Activated naive CD8-positive, alpha-beta T cell treated with anti-CD3 and anti-CD28 coated beads, Interleukin-2, amount 10 ng/mL, durations not matched to agents 7 days and 5 days (primary cell): ENCODE data around the gene TXLNA. TPM values are rescaled to one million over a fixed set of nuclear protein-coding genes. Genes with fewer than 3 reads are reported as not detected.

ENCODE experiments used
- ATAC-seq: fragments of 150-1000 bp; cut with Tn5 transposase; one replicate; pipeline ENCODE4 v1.10.0; 2021; ENCODE audit warnings: low read depth, moderate library complexity
- POLR2A ChIA-PET: fragments of 350-600 bp; sonication (Branson Sonifier 250); formaldehyde crosslinking; loops from one replicate; lab custom pipeline; 2021; ENCODE audit warnings: antibody characterized with exemption; lab: Charles Lee
- DNase-seq: peaks from one replicate; pipeline ENCODE4 v3.0.0; 2021
- H3K27ac Mint-ChIP-seq: one replicate; pipeline ENCODE4 v1.8.0; 2022; ENCODE audit warnings: mild to moderate bottlenecking, mixed read lengths
- H3K27me3 Mint-ChIP-seq: one replicate; pipeline ENCODE4 v1.8.0; 2022; ENCODE audit warnings: mild to moderate bottlenecking, moderate library complexity, mixed read lengths
- H3K36me3 Mint-ChIP-seq: one replicate; pipeline ENCODE4 v1.8.0; 2021; ENCODE audit warnings: mild to moderate bottlenecking, mixed read lengths
- H3K4me1 Mint-ChIP-seq: one replicate; pipeline ENCODE4 v1.8.0; 2021; ENCODE audit warnings: mixed read lengths
- H3K4me3 Mint-ChIP-seq: one replicate; pipeline ENCODE4 v1.8.0; 2022; ENCODE audit warnings: mild to moderate bottlenecking, moderate library complexity, mixed read lengths
- H3K9me3 Mint-ChIP-seq: one replicate; pipeline ENCODE4 v1.8.0; 2021; ENCODE audit warnings: mixed read lengths
- total RNA-seq, 2 experiments: library from RNA; stranded (reverse); gene quantifications; one replicate each; pipeline ENCODE4 v1.2.3, GENCODE V29; 2021

TXLNA gene
- total RNA-seq, 2 experiments from 2014 or later = 62.5 to 68.8 TPM

- peaks cover 36% of the 10 kb centered on the region for H3K36me3 Mint-ChIP-seq
- ATAC-seq = no peak
- POLR2A ChIA-PET = no interaction called here
- no peak for DNase-seq
- no peaks in the 10 kb centered on the region for H3K9me3 Mint-ChIP-seq
- no peak overlapping the region for H3K27ac Mint-ChIP-seq
- no peak overlapping the region for H3K4me3 Mint-ChIP-seq
- peaks cover 17% of the 10 kb centered on the region for H3K4me1 Mint-ChIP-seq
- H3K27me3 Mint-ChIP-seq = no peaks in the 10 kb centered on the region
Measured at GRCh38 chr1:32170991-32171390, 8.5 kb upstream of the TXLNA start.

GRCh38 chr1:32172621-32173245 lies 6.7 kb upstream of the TXLNA start:
- ATAC-seq (no peak), DNase-seq (no peak)
- H3K36me3 Mint-ChIP-seq = peaks cover 35% of the 10 kb centered on the region
- POLR2A ChIA-PET = interaction anchor here (0.6 kb wide), 1 partner anchor 118 kb away, joined by 4 read pairs; no protein-coding TSS in a partner anchor
- peak overlapping the region; percentile 28 for H3K4me3 Mint-ChIP-seq
- H3K27ac Mint-ChIP-seq = peak overlapping the region; percentile 50
- no peaks in the 10 kb centered on the region for H3K9me3 Mint-ChIP-seq
- H3K27me3 Mint-ChIP-seq = no peaks in the 10 kb centered on the region
- H3K4me1 Mint-ChIP-seq = peaks cover 17% of the 10 kb centered on the region

GRCh38 chr1:32178380-32179192 lies 889 bp upstream of the TXLNA start:
- peaks cover 29% of the 10 kb centered on the region for H3K36me3 Mint-ChIP-seq

GRCh38 chr1:32179193-32179442 lies 357 bp upstream of the TXLNA start:
- H3K36me3 Mint-ChIP-seq = peaks cover 33% of the 10 kb centered on the region
- H3K9me3 Mint-ChIP-seq = no peaks in the 10 kb centered on the region
- POLR2A ChIA-PET = interaction anchor here (0.6 to 4.1 kb wide), 13 partner anchors 12 to 662 kb away, joined by 3 to 37 read pairs (median 7); partner anchors contain the start of genes CCDC28B, IQCC, KPNA6 and LCK
- H3K27ac Mint-ChIP-seq = peak overlapping the region; percentile 98
- ATAC-seq (no peak), DNase-seq (no peak)
- H3K4me1 Mint-ChIP-seq = peaks cover 23% of the 10 kb centered on the region
- H3K27me3 Mint-ChIP-seq = no peaks in the 10 kb centered on the region
- H3K4me3 Mint-ChIP-seq = peak overlapping the region; percentile 92

More at GRCh38 chr1:32178380-32179192, 889 bp upstream of the TXLNA start:
- peak overlapping the region; percentile 92 for H3K4me3 Mint-ChIP-seq
- peaks cover 19% of the 10 kb centered on the region for H3K4me1 Mint-ChIP-seq
- peak overlapping the region; percentile 98 for H3K27ac Mint-ChIP-seq
- ATAC-seq = no peak
- no peaks in the 10 kb centered on the region for H3K9me3 Mint-ChIP-seq
- no peaks in the 10 kb centered on the region for H3K27me3 Mint-ChIP-seq
- DNase-seq = no peak
- POLR2A ChIA-PET = interaction anchor here (0.6 to 4.1 kb wide), 13 partner anchors 12 to 663 kb away, joined by 3 to 37 read pairs (median 7); partner anchors contain the start of genes CCDC28B, IQCC, KPNA6 and LCK

GRCh38 chr1:32180186-32181060 lies 948 bp downstream of the TXLNA start:
- POLR2A ChIA-PET = interaction anchor here (0.5 to 4.1 kb wide), 14 partner anchors 13 to 111 kb away, joined by 3 to 37 read pairs (median 8); partner anchors contain the start of genes CCDC28B, HDAC1, IQCC and KPNA6
- peaks cover 33% of the 10 kb centered on the region for H3K4me1 Mint-ChIP-seq
- peak overlapping the region; percentile 92 for H3K4me3 Mint-ChIP-seq
- peaks cover 41% of the 10 kb centered on the region for H3K36me3 Mint-ChIP-seq
- H3K27me3 Mint-ChIP-seq = no peaks in the 10 kb centered on the region
- H3K27ac Mint-ChIP-seq = peak overlapping the region; percentile 74
- no peaks in the 10 kb centered on the region for H3K9me3 Mint-ChIP-seq
- ATAC-seq (peak; percentile 17), DNase-seq (peak; percentile 56)

GRCh38 chr1:32181065-32181464 lies 1.6 kb downstream of the TXLNA start:
- Mint-ChIP-seq H3K4me3 (peak overlapping the region; percentile 92), H3K4me1 (peaks cover 35% of the 10 kb centered on the region)

GRCh38 chr1:32181563-32181962 lies 2.1 kb downstream of the TXLNA start:
- Mint-ChIP-seq H3K4me3 (peak overlapping the region; percentile 92), H3K9me3 (no peaks in the 10 kb centered on the region), H3K27me3 (no peaks in the 10 kb centered on the region), H3K27ac (peak overlapping the region; percentile 75), H3K4me1 (peaks cover 40% of the 10 kb centered on the region), H3K36me3 (peaks cover 45% of the 10 kb centered on the region)
- DNase-seq = no peak
- no peak for ATAC-seq
- POLR2A ChIA-PET = interaction anchor here (0.6 to 4.1 kb wide), 7 partner anchors 11 to 63 kb away, joined by 3 to 37 read pairs (median 5); partner anchors contain the start of genes CCDC28B and IQCC

More at GRCh38 chr1:32181065-32181464, 1.6 kb downstream of the TXLNA start:
- POLR2A ChIA-PET = interaction anchor here (0.6 to 4.1 kb wide), 10 partner anchors 12 to 111 kb away, joined by 3 to 37 read pairs (median 8); partner anchors contain the start of genes CCDC28B, HDAC1, IQCC and KPNA6
- H3K27me3 Mint-ChIP-seq = no peaks in the 10 kb centered on the region
- H3K9me3 Mint-ChIP-seq = no peaks in the 10 kb centered on the region
- DNase-seq = no peak
- H3K27ac Mint-ChIP-seq = peak overlapping the region; percentile 75
- peaks cover 42% of the 10 kb centered on the region for H3K36me3 Mint-ChIP-seq
- no peak for ATAC-seq

GRCh38 chr1:32182060-32182459 lies 2.6 kb downstream of the TXLNA start:
- DNase-seq (no peak), ATAC-seq (no peak)
- H3K36me3 Mint-ChIP-seq = peaks cover 44% of the 10 kb centered on the region
- no peaks in the 10 kb centered on the region for H3K9me3 Mint-ChIP-seq
- H3K4me1 Mint-ChIP-seq = peaks cover 41% of the 10 kb centered on the region
- H3K27ac Mint-ChIP-seq = no peak overlapping the region
- no peaks in the 10 kb centered on the region for H3K27me3 Mint-ChIP-seq
- POLR2A ChIA-PET = interaction anchor here (0.6 to 4.1 kb wide), 5 partner anchors 11 to 63 kb away, joined by 3 to 37 read pairs (median 5); partner anchors contain the start of gene CCDC28B
- peak overlapping the region; percentile 92 for H3K4me3 Mint-ChIP-seq

- DNase-seq (no peak), ATAC-seq (no peak)
- no peaks in the 10 kb centered on the region for H3K27me3 Mint-ChIP-seq
- H3K27ac Mint-ChIP-seq = peak overlapping the region; percentile 61
- peaks cover 53% of the 10 kb centered on the region for H3K36me3 Mint-ChIP-seq
- H3K4me1 Mint-ChIP-seq = peaks cover 47% of the 10 kb centered on the region
- H3K4me3 Mint-ChIP-seq = peak overlapping the region; percentile 30
- H3K9me3 Mint-ChIP-seq = no peaks in the 10 kb centered on the region
- POLR2A ChIA-PET = interaction anchor here (0.6 to 1.7 kb wide), 3 partner anchors 12 to 920 kb away, joined by 3 to 4 read pairs (median 3); partner anchors contain the start of gene CCDC28B
Measured at GRCh38 chr1:32184650-32185049, 5.2 kb downstream of the TXLNA start.

GRCh38 chr1:32186077-32186476 lies 6.6 kb downstream of the TXLNA start:
- Mint-ChIP-seq H3K4me3 (peak overlapping the region; percentile 24), H3K9me3 (no peaks in the 10 kb centered on the region), H3K36me3 (peaks cover 51% of the 10 kb centered on the region), H3K27ac (peak overlapping the region; percentile 92), H3K27me3 (no peaks in the 10 kb centered on the region), H3K4me1 (peaks cover 43% of the 10 kb centered on the region)
- ATAC-seq (peak; percentile 48), DNase-seq (no peak)
- POLR2A ChIA-PET = interaction anchor here (1.0 kb wide), 1 partner anchor 14 kb away, joined by 3 read pairs; the partner anchor contains the start of gene CCDC28B

- Mint-ChIP-seq H3K36me3 (peaks cover 47% of the 10 kb centered on the region), H3K27ac (peak overlapping the region; percentile 92), H3K9me3 (no peaks in the 10 kb centered on the region), H3K4me1 (peaks cover 41% of the 10 kb centered on the region), H3K4me3 (peak overlapping the region; percentile 24), H3K27me3 (no peaks in the 10 kb centered on the region)
- ATAC-seq (no peak), DNase-seq (no peak)
- POLR2A ChIA-PET = interaction anchor here (1.0 kb wide), 1 partner anchor 14 kb away, joined by 3 read pairs; the partner anchor contains the start of gene CCDC28B
Measured at GRCh38 chr1:32186491-32186890, 7.0 kb downstream of the TXLNA start.

GRCh38 chr1:32187850-32188249 lies 8.4 kb downstream of the TXLNA start:
- peaks cover 48% of the 10 kb centered on the region for H3K36me3 Mint-ChIP-seq
- ATAC-seq (no peak), DNase-seq (no peak)
- no peak overlapping the region for H3K27ac Mint-ChIP-seq
- peaks cover 39% of the 10 kb centered on the region for H3K4me1 Mint-ChIP-seq
- H3K9me3 Mint-ChIP-seq = no peaks in the 10 kb centered on the region
- no peaks in the 10 kb centered on the region for H3K27me3 Mint-ChIP-seq
- H3K4me3 Mint-ChIP-seq = no peak overlapping the region
- POLR2A ChIA-PET = interaction anchor here (1.6 kb wide), 1 partner anchor 116 kb away, joined by 4 read pairs; no protein-coding TSS in a partner anchor
